ENCODE data around the gene NMS.
"Not testable (repeated sequence)": the region's sequence is repeated elsewhere in the genome, so short reads cannot be mapped to it uniquely, and the experiment has no call there.

Gene NMS
- total RNA-seq = 0 reads per million in 2 donors

GRCh38 chr2:100470182-100470581 is at the start of gene NMS:
Gene NMS (plus strand): TSS chr2:100470482. CDS start chr2:100470489, 7 bp downstream.
- DNase-seq = no peak

- no peak for DNase-seq
These were observed 47.8 kb upstream of the NMS start for GRCh38 chr2:100422320-100423055.

GRCh38 chr2:100423631-100424030 is 46.7 kb upstream of the NMS start:
- DNase-seq = no peak

- DNase-seq = no peak
These were observed 45.9 kb upstream of the NMS start for GRCh38 chr2:100424277-100424875.

GRCh38 chr2:100425107-100425506 is 45.2 kb upstream of the NMS start:
- no peak for DNase-seq

GRCh38 chr2:100425573-100426383 is 44.5 kb upstream of the NMS start:
- DNase-seq = no peak

GRCh38 chr2:100426384-100426720 is 43.9 kb upstream of the NMS start:
- no peak for DNase-seq

GRCh38 chr2:100427111-100427510 is 43.2 kb upstream of the NMS start:
- no peak for DNase-seq

- DNase-seq = peak; percentile 46
These were observed 42.5 kb upstream of the NMS start for GRCh38 chr2:100427627-100428258.

- no peak for DNase-seq
These were observed 40.6 kb upstream of the NMS start for GRCh38 chr2:100429726-100430125.

- DNase-seq = no peak
These were observed 32.5 kb upstream of the NMS start for GRCh38 chr2:100437751-100438150.

- no peak for DNase-seq
These were observed 23.6 kb upstream of the NMS start for GRCh38 chr2:100446696-100447095.

GRCh38 chr2:100451092-100451491 is 19.2 kb upstream of the NMS start:
- no peak for DNase-seq

GRCh38 chr2:100451734-100452133 is 18.5 kb upstream of the NMS start:
- no peak for DNase-seq

- DNase-seq = no peak
These were observed 16.4 kb upstream of the NMS start for GRCh38 chr2:100453853-100454252.

GRCh38 chr2:100456357-100456756 is 13.9 kb upstream of the NMS start:
- not testable (repeated sequence) for DNase-seq

GRCh38 chr2:100460904-100461530 is 9.3 kb upstream of the NMS start:
- no peak for DNase-seq

- no peak for DNase-seq
These were observed 724 bp downstream of the NMS start for GRCh38 chr2:100470898-100471514.

GRCh38 chr2:100476606-100477005 is 6.3 kb downstream of the NMS start:
- DNase-seq = no peak

- no peak for DNase-seq
These were observed 12.5 kb downstream of the NMS start for GRCh38 chr2:100482741-100483140.

GRCh38 chr2:100483895-100484294 is 13.6 kb downstream of the NMS start:
- no peak for DNase-seq

GRCh38 chr2:100484390-100484789 is 14.1 kb downstream of the NMS start:
- DNase-seq = no peak

All from T-helper 9 cell (primary cell).